Measurements from ENCODE around the gene C11orf52. TPM values are rescaled to one million over a fixed set of nuclear protein-coding genes. Genes with fewer than 3 reads are reported as not detected.
"Not testable (repeated sequence)": the region's sequence is repeated elsewhere in the genome, so short reads cannot be mapped to it uniquely, and the experiment has no call there.

Gene C11orf52
- total RNA-seq, 1 experiment from 2014 or later, result 0.53 TPM

DNA sequence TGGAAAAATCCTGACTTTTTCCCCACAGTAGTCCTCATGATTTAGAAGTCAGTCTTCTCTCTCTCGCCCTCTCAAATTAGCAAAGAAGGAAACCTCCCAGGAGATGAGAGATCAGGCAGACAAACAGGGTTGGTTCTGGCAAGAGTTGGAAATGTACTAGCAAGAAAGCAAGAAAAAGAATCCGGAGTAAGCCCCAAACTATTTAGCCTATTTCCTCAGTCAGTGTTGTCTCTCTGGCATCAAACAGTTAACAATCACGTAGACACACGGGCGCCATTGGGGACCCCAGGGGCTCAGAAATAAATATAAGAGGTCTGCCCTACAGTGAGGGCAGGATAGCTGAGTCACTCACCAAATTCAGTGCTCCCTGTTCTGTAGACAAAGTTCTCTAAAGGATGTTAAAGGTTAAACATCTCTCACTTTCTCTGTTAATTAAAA lies 4.7 kb downstream of the C11orf52 start:
- Histone ChIP-seq H3K9me3 (replicated peaks) (no peaks in the 10 kb centered on the region), H3K27me3 (no peaks in the 10 kb centered on the region), H3K4me1 (peaks cover 13% of the 10 kb centered on the region; the same call in 1 of the 2 replicates), H3K36me3 (no peaks in the 10 kb centered on the region), H3K4me3 (no peak overlapping the region), H3K27ac (peak overlapping the region; percentile 21; the same call in 1 of the 2 replicates)
- DNase-seq, result no peak

DNA sequence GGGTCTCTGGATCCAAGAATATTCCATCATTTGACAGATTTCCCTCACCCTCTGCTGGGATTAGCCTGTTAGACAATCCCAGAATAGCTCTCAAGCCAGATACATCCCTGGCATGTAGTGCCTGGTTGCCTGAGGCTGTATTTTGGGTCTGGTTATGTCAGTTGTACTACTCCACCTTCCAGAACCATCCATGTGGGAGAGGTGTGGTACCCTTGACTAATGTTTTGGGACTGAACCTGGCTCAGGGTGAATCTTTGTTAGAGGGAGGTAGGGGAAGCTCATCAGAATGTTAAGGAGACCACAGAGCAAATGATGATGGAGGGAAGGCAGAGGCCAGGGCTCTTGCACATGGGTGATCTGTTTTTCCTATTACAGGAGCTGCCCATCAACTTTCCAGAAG lies 5.2 kb downstream of the C11orf52 start:
- Histone ChIP-seq H3K9me3 (replicated peaks) (no peaks in the 10 kb centered on the region), H3K4me3 (no peak overlapping the region), H3K27ac (no peak overlapping the region; the same call in 1 of the 2 replicates), H3K36me3 (no peaks in the 10 kb centered on the region), H3K4me1 (peaks cover 12% of the 10 kb centered on the region; the same call in 1 of the 2 replicates), H3K27me3 (no peaks in the 10 kb centered on the region)
- DNase-seq, result no peak

DNA sequence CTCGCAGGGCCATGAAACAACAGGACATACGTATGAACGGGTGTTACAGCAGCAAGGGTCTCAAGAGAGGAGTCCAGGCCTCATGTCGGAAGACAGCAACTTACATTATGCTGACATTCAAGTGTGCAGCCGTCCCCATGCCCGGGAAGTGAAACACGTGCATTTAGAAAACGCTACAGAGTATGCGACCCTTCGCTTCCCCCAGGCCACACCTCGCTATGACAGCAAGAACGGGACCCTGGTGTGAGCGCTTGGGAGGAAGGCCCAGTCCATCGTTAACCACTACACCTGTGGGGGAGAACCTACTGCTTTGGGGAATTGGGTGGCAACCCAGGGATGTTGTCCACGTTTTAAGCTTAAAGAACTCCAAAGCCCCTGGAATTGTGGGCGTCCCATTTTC lies 7.2 kb downstream of the C11orf52 start:
- no peak overlapping the region for H3K4me3 ChIP-seq
- no peak overlapping the region for H3K27ac ChIP-seq
- no peaks in the 10 kb centered on the region for H3K27me3 ChIP-seq
- DNase-seq, result no peak
- H3K4me1 ChIP-seq, result peaks cover 9% of the 10 kb centered on the region; the same call in 1 of the 2 replicates
- H3K36me3 ChIP-seq, result no peaks in the 10 kb centered on the region
- H3K9me3 ChIP-seq (replicated peaks), result no peaks in the 10 kb centered on the region

DNA sequence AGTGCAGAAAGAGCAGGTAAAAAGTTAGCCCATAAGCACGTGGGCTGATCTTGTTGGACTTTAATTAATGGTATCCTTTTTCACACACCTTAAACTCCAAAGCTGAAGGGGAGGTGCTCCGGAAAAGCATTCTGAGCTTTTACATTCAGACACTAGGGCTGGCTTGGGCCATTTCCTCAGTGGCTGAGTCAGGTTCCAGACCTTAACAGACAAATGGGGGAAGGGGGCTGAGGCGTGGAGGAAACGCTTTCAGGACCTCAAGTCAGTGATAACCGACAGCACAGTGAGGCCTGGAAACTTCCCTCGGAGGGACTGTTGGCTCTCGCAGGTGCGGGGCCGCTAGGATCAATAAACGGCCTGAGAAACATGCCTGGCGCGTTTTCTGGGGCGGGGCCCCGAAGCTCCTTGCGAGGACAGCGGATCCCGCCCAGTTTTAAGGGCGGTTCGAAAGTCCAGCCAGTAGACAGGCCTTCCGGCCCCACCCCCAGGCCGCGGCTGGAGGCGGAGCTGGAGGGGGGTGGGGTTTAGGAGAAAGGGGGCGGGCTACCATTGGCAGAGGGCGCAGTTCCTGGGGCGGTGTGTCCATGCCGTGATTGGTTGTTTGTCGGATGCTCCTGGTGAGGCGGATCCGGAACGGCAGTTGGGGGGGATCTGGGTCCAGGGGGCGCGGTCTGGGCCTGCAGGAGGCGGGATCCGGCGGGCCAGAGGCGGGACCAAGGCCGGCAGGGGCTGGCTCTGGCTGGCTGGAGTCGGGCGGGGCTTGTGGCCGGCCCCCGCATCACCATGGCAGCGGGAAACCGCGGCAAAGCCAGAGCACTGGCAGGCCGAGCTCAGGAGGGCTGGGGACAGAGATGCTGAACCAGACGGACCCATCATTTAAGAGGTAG lies 8.0 kb downstream of the C11orf52 start:
- H3K36me3 ChIP-seq, result no peaks in the 10 kb centered on the region
- H3K4me1 ChIP-seq, result peaks cover 9% of the 10 kb centered on the region; the same call in 1 of the 2 replicates
- peak overlapping the region; percentile 39; the same call in 1 of the 2 replicates for H3K27ac ChIP-seq
- peak overlapping the region; percentile 59 for H3K4me3 ChIP-seq
- peak; percentile 90 to 91 for DNase-seq
- no peaks in the 10 kb centered on the region for H3K27me3 ChIP-seq
- H3K9me3 ChIP-seq (replicated peaks), result no peaks in the 10 kb centered on the region

DNA sequence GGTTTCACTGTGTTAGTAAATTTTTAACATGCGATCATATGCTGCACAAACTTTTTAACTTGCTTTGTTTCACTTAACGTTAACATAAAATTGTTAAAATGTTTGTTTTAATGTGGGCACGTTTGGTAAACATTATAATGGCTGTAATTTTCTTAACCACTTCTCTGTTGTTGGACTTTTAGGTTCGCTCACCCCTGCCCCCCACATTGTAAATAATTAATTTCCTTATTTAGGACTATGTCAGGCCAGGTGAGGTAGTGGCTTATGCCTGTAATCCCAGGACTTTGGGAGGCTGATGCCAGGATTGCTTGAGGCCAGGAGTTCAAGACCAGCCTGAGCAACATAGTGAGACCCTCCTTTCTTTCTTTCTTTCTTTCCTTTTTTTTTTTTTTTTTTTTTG lies 11.8 kb downstream of the C11orf52 start:
- H3K9me3 ChIP-seq (replicated peaks), result no peaks in the 10 kb centered on the region
- no peak overlapping the region for H3K4me3 ChIP-seq
- DNase-seq, result no peak
- H3K36me3 ChIP-seq, result no peaks in the 10 kb centered on the region
- H3K27me3 ChIP-seq, result no peaks in the 10 kb centered on the region
- no peak overlapping the region for H3K27ac ChIP-seq
- H3K4me1 ChIP-seq, result peaks cover 5% of the 10 kb centered on the region; the same call in 1 of the 2 replicates

DNA sequence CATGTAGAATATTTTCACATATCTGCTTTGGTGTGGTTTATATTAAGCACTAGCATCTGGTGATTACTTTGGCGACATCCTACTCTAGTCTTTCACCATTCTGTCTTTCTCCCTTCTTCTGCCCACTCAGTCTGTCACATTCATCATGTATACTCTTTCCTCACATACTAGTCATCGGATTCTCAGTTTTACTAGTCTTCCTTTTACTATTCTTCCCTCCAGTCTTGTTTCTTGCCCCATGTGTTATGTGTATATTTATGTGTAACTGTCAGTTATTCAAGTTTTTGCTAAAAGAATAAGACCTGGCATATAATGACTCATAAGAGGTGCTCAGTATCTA lies 13.9 kb downstream of the C11orf52 start:
- DNase-seq, result no peak
- Histone ChIP-seq H3K9me3 (replicated peaks) (no peaks in the 10 kb centered on the region), H3K4me3 (no peak overlapping the region), H3K27ac (no peak overlapping the region), H3K4me1 (peaks cover 4% of the 10 kb centered on the region; the same call in 1 of the 2 replicates), H3K27me3 (no peaks in the 10 kb centered on the region), H3K36me3 (no peaks in the 10 kb centered on the region)

DNA sequence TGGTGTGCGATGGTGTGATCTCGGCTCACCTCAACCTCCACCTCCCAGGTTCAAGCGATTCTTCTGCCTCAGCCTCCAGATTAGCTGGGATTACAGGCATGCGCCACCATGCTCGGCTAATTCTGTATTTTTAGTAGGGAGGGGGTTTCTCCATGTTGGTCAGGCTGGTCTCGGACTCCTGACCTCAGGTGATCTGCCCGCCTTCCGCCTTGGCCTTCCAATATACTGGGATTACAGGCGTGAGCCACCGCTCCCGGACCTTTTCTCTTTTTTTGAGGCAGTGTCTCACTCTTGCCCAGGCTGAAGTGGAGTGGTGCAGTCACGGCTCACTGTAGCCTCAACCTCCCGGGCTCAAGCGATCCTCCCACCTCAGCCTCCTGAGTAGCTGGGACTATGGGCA lies 14.5 kb downstream of the C11orf52 start:
- not testable (repeated sequence) for H3K27ac ChIP-seq; H3K4me1 ChIP-seq; H3K9me3 ChIP-seq (replicated peaks); DNase-seq; H3K4me3 ChIP-seq; H3K36me3 ChIP-seq; H3K27me3 ChIP-seq

DNA sequence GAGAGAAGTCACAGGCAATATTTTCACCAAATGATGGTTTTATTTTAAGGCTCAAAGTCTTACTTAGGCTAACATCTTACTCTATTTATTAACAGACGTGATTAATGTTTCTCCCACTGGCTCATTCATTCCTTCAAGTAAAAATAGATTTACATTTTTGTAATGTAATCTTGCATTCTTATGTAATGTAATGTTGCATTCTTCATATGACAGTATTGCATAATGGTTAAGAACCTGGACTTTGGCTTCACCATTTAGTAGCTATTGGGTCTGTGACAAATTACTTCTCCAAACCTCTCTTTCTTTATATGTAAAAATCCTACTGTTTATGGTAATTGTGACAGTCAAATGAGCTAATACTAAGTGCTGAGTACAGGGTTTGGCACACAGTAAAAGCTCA lies 15.2 kb downstream of the C11orf52 start:
- no peak overlapping the region for H3K4me3 ChIP-seq
- no peaks in the 10 kb centered on the region for H3K9me3 ChIP-seq (replicated peaks)
- no peak overlapping the region for H3K27ac ChIP-seq
- peaks cover 6% of the 10 kb centered on the region; the same call in 1 of the 2 replicates for H3K4me1 ChIP-seq
- no peaks in the 10 kb centered on the region for H3K27me3 ChIP-seq
- DNase-seq, result no peak
- H3K36me3 ChIP-seq, result no peaks in the 10 kb centered on the region

DNA sequence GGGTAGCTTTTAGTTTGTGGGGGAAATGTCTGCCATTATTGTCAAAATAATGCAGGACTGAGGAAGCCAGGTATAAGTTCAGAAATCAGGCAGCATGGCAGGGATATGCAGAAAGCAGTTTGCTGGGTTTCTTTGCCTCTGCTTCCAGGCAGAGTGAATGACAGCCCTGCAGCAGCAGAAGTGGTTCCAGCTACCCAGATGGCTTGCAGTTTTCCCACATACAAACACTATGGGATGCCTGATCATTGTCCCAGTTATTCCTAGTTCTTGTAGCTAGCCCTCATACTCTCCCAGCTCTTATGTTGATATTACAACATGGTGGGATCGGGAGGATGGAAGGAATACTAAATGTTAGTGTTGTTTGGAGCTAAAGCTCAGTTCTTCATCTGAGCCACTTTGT lies 15.6 kb downstream of the C11orf52 start:
- Histone ChIP-seq H3K9me3 (replicated peaks) (no peaks in the 10 kb centered on the region), H3K27ac (no peak overlapping the region), H3K4me3 (no peak overlapping the region), H3K36me3 (no peaks in the 10 kb centered on the region), H3K27me3 (no peaks in the 10 kb centered on the region), H3K4me1 (peaks cover 6% of the 10 kb centered on the region; the same call in 1 of the 2 replicates)
- no peak for DNase-seq

DNA sequence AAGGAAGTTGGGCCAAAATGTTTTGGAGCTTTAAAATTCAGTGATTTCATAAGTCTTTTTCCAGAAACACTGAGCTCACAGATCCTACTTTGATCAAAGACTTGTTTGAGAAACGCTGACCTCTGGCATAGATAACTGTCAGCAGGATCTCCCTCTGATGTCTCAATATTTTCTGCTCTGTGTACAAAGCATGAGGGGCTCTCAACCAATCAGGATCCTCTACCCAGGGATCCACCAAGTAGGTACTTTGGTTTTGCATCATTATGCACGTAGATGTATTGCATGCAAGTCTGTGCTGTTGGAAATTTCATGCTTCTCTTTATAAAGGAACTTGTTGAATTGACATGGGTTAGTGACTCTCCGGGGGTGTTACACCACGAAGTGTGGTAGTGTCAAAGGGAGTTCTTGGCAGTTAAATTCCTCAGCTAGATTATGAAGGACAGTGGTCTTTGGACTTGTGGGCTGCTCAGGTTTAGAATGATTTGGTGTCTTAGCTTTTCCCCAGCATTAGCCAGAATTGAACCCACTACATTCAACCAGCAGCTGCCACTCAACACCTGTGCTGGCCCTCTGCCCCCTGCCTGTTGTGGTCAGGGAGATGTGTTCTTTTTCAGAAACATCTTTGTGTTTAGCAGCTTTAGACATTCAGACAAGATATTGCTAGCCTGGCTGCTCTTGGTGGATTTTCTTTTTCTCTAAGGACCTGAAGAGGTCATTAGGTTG lies 16.8 kb downstream of the C11orf52 start:
- peaks cover 6% of the 10 kb centered on the region; the same call in 1 of the 2 replicates for H3K4me1 ChIP-seq
- no peak for DNase-seq
- no peak overlapping the region for H3K4me3 ChIP-seq
- H3K9me3 ChIP-seq (replicated peaks), result no peaks in the 10 kb centered on the region
- H3K27ac ChIP-seq, result no peak overlapping the region
- H3K36me3 ChIP-seq, result no peaks in the 10 kb centered on the region
- no peaks in the 10 kb centered on the region for H3K27me3 ChIP-seq

DNA sequence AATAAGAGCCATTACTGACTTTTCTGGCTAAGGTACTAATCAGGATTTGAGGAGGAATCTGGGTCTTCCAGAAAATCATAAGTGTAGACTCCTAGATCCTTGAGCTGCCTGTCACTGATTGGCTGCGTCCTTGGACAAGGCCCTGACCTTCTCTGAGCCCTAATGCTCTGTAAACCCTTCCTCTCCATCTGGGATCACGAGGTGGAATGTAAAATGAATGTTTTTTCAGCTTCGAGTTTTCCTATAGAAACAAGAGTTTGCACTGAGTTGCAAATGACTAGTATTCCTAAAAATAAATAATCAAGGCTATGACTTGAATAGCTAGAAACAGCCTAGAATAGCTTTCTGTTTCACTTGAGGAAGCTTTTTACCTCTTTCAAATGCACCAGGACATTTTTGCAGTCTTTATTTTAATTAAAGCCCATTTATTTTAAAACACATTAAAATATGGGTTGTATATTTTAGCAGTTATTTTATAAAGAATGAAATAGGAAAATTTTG lies 17.4 kb downstream of the C11orf52 start:
- peaks cover 6% of the 10 kb centered on the region; the same call in 1 of the 2 replicates for H3K4me1 ChIP-seq
- peak overlapping the region; percentile 72 for H3K4me3 ChIP-seq
- no peak overlapping the region for H3K27ac ChIP-seq
- no peaks in the 10 kb centered on the region for H3K36me3 ChIP-seq
- no peaks in the 10 kb centered on the region for H3K9me3 ChIP-seq (replicated peaks)
- H3K27me3 ChIP-seq, result no peaks in the 10 kb centered on the region
- no peak for DNase-seq

DNA sequence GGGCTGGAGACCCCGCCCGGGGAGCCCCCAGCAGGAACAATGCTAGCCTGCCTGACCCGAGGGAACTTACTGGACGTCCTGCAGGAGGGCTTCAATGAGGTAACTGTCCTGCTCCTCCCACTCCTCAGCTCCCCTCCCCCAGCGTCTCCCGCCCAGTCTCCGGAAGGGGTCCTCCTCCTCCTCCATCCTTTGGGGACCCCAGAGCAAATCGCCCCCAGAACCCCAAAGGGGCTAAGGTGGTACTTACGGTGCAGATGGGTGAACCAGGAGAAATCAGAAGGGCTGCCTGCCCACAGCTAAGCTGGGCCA lies 18.7 kb downstream of the C11orf52 start:
- no peaks in the 10 kb centered on the region for H3K36me3 ChIP-seq
- H3K9me3 ChIP-seq (replicated peaks), result no peaks in the 10 kb centered on the region
- peak overlapping the region; percentile 72 for H3K4me3 ChIP-seq
- H3K4me1 ChIP-seq, result peaks cover 9% of the 10 kb centered on the region; the same call in 1 of the 2 replicates
- H3K27ac ChIP-seq, result no peak overlapping the region
- no peaks in the 10 kb centered on the region for H3K27me3 ChIP-seq
- DNase-seq, result no peak

DNA sequence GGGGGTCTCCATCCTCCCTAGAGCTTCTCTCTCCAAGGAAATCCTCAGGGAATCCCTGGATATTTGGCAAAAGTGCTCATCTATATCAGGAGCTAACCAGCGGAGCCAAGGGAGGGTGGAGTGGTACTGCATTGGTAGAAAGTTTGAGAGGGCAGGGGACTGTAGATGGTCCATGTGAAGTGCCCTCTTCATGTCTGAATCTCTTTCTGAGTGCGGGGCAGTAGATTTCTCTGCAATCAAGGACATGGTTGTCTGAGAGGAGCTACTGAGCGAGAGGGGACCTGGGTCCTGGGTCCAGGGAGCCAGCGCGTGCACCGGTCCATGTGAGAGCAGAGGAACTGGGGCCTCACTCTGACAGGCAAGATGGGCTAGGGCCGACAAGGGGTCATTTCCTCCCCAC lies 19.1 kb downstream of the C11orf52 start:
- H3K27ac ChIP-seq, result no peak overlapping the region
- H3K4me3 ChIP-seq, result peak overlapping the region; percentile 72
- H3K36me3 ChIP-seq, result no peaks in the 10 kb centered on the region
- no peaks in the 10 kb centered on the region for H3K27me3 ChIP-seq
- peaks cover 9% of the 10 kb centered on the region; the same call in 1 of the 2 replicates for H3K4me1 ChIP-seq
- DNase-seq, result no peak
- H3K9me3 ChIP-seq (replicated peaks), result no peaks in the 10 kb centered on the region

DNA sequence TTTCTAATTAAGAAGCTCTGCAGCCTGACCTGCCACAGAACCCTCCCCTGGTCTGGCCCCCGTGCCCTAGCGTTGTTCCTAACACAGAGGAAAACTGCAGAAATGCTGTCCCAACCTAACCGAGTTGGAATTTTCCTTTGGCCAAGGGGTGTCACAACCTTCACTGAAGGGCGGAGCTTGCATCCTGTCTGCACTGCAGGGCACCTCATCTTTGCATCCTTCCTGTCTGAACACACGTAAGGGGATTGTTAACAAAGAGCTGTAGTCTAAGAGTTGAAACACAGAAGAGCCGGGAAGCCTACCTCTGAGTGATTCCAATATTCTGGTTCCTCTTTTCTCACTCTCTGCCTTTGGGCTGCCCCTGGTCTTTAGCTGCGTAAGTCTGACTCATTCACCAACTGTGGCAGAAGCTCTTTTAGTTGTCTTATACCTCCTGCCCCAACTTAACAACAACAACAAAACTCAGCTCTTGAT lies 20.0 kb downstream of the C11orf52 start:
- H3K27me3 ChIP-seq, result no peaks in the 10 kb centered on the region
- no peak overlapping the region for H3K27ac ChIP-seq
- no peak overlapping the region for H3K4me3 ChIP-seq
- no peaks in the 10 kb centered on the region for H3K36me3 ChIP-seq
- H3K4me1 ChIP-seq, result peaks cover 9% of the 10 kb centered on the region; the same call in 1 of the 2 replicates
- H3K9me3 ChIP-seq (replicated peaks), result no peaks in the 10 kb centered on the region
- DNase-seq, result no peak
